HCT116 (cell line): ENCODE results near the gene SCAF8. TPM values are rescaled to one million over a fixed set of nuclear protein-coding genes. Genes with fewer than 3 reads are reported as not detected.

Source experiments
- ATAC-seq: fragments of 200-7000 bp; cut with Tn5 transposase; 2 replicates; pipeline ENCODE4 v1.9.1; 2020; ENCODE audit warnings: mild to moderate bottlenecking, moderate library complexity
- BruUV-seq: library from RNA; stranded (reverse); fragments of 400-500 nt; replicated peaks from 2 replicates; lab custom pipeline; 2021; lab: Mats Ljungman, UMichigan
- CTCF ChIA-PET: fragments of 300-600 bp; sonication (Branson Sonifier 250); formaldehyde crosslinking; loops from one replicate; lab custom pipeline; 2021; ENCODE audit warnings: antibody characterized with exemption; lab: Charles Lee
- POLR2A ChIA-PET: fragments of 300-600, 350-600 bp; sonication (Branson Sonifier 250); formaldehyde crosslinking; loops from one replicate; lab custom pipeline; 2021; ENCODE audit warnings: antibody characterized with exemption; lab: Charles Lee
- RAD21 ChIA-PET, 2 experiments: fragments of 300-600 bp; sonication (Branson Sonifier 250); formaldehyde crosslinking; loops; one replicate each; lab custom pipeline; 2023; ENCODE audit warnings: low total read pairs in 2 of 2; ENCODE audit not compliant: uncharacterized antibody in 2 of 2, unreplicated experiment in 2 of 2, low non-redundant PET in 1 of 2; lab: Charles Lee
- DNase-seq: peaks from one replicate; pipeline ENCODE4 v3.0.0-alpha.2; 2010; ENCODE audit warnings: low read depth, low spot score
- H2AFZ ChIP-seq: fragments of 200-600 bp; shearing (Covaris generic), sonication (generic); 2 replicates; pipeline ENCODE4 v1.6.1; 2017; ENCODE audit warnings: low read depth, mixed run types, mixed read lengths, antibody characterized with exemption, low read length; ENCODE audit not compliant: poor library complexity, severe bottlenecking
- H3K27ac ChIP-seq: 2 replicates; pipeline ENCODE4 v1.5.1; 2012; ENCODE audit warnings: low read depth, low read length
- H3K27me3 ChIP-seq: fragments of 200-600 bp; sonication (generic); 2 replicates; pipeline ENCODE4 v1.6.1; 2016; ENCODE audit warnings: mixed run types, low read length, mixed read lengths; ENCODE audit not compliant: insufficient read depth
- H3K36me3 ChIP-seq, 2 experiments: fragments of 200-500 bp in 1 of 2; fragments of 200-600 bp in 1 of 2; sonication (Bioruptor generic) in 1 of 2; sonication (generic) in 1 of 2; 2 replicates each; pipeline versions ENCODE4 v1.5.1 to v1.6.1; 2014 to 2016; ENCODE audit warnings: low read length in 2 of 2, inconsistent platforms in 1 of 2, mixed read lengths in 1 of 2, mixed run types in 1 of 2; ENCODE audit not compliant: insufficient read depth in 2 of 2, control insufficient read depth in 1 of 2
- H3K4me1 ChIP-seq, 2 experiments: fragments of 200-600 bp in 1 of 2; sonication (generic) in 1 of 2; 2 replicates each; pipeline versions ENCODE4 v1.5.1 to v1.6.1; 2012 to 2017; ENCODE audit warnings: low read length in 2 of 2, inconsistent platforms in 1 of 2, mild to moderate bottlenecking in 1 of 2, mixed read lengths in 1 of 2, mixed run types in 1 of 2, moderate library complexity in 1 of 2; ENCODE audit not compliant: insufficient read depth in 2 of 2, control insufficient read depth in 1 of 2
- H3K4me2 ChIP-seq: fragments of 200-600 bp; sonication (generic); 2 replicates; pipeline ENCODE4 v1.6.1; 2017; ENCODE audit warnings: mixed run types, low read length, mixed read lengths
- H3K4me3 ChIP-seq, 2 experiments: fragments of 200-600 bp in 1 of 2; sonication (generic) in 1 of 2; replicated peaks in 1 of 2; 2 replicates each; pipeline ENCODE4 v1.5.1; 2011 to 2016; ENCODE audit warnings: low read length in 2 of 2, control low read depth in 1 of 2, low read depth in 1 of 2, mild to moderate bottlenecking in 1 of 2, mixed read lengths in 1 of 2, mixed run types in 1 of 2
- H3K79me2 ChIP-seq: fragments of 200-600 bp; sonication (generic); 2 replicates; pipeline ENCODE4 v1.6.1; 2017; ENCODE audit warnings: mild to moderate bottlenecking, mixed run types, low read length, moderate library complexity, mixed read lengths; ENCODE audit not compliant: insufficient read depth
- H3K9ac ChIP-seq: fragments of 200-600 bp; sonication (generic); 2 replicates; pipeline ENCODE4 v1.6.1; 2016; ENCODE audit warnings: low read length, mixed read lengths
- H3K9me2 ChIP-seq: fragments of 200-600 bp; sonication (generic), shearing (Covaris generic); 2 replicates; pipeline ENCODE4 v1.6.1; 2017; ENCODE audit warnings: mixed run types, mild to moderate bottlenecking, moderate library complexity; ENCODE audit not compliant: insufficient read depth
- H3K9me3 ChIP-seq, 2 experiments: fragments of 200-500 bp in 1 of 2; fragments of 200-600 bp in 1 of 2; sonication (Bioruptor generic) in 1 of 2; sonication (generic) in 1 of 2; 2 replicates each; pipeline ENCODE4 v1.6.1; 2014 to 2017; ENCODE audit warnings: low read length in 2 of 2, mixed read lengths in 2 of 2, inconsistent platforms in 1 of 2, low read depth in 1 of 2, mild to moderate bottlenecking in 1 of 2, mixed run types in 1 of 2, moderate library complexity in 1 of 2; ENCODE audit not compliant: control insufficient read depth in 1 of 2, insufficient read depth in 1 of 2
- H4K20me1 ChIP-seq: fragments of 200-600 bp; sonication (generic), shearing (Covaris generic); 2 replicates; pipeline ENCODE4 v1.6.1; 2017; ENCODE audit warnings: mixed run types, mild to moderate bottlenecking, moderate library complexity; ENCODE audit not compliant: insufficient read depth
- CBX3 ChIP-seq: IDR thresholded peaks from 2 replicates; pipeline ENCODE4 v1.6.1; 2012; ENCODE audit warnings: low read depth
- CEBPB ChIP-seq: IDR thresholded peaks from 2 replicates; pipeline ENCODE4 v1.6.1; 2012; ENCODE audit warnings: low read depth
- EGR1 ChIP-seq: IDR thresholded peaks from 2 replicates; pipeline ENCODE4 v1.6.1; 2012; ENCODE audit warnings: low read depth
- EZH2 ChIP-seq: fragments of 200-600 bp; sonication (generic); IDR thresholded peaks from 2 replicates; pipeline ENCODE4 v1.6.1; 2017; ENCODE audit warnings: antibody characterized with exemption, mixed run types
- EZH2phosphoT487 ChIP-seq: fragments of 200-600 bp; IDR thresholded peaks from 2 replicates; pipeline ENCODE4 v1.6.1; 2018; ENCODE audit warnings: antibody characterized with exemption, borderline replicate concordance
- FOSL1 ChIP-seq: IDR thresholded peaks from 2 replicates; pipeline ENCODE4 v1.6.1; 2012; ENCODE audit warnings: low read depth
- POLR2A ChIP-seq: IDR thresholded peaks from 2 replicates; pipeline ENCODE4 v1.7.0; 2011; ENCODE audit warnings: borderline replicate concordance; ENCODE audit not compliant: insufficient read depth, insufficient read length; ENCODE audit errors: extremely low read depth
- RAD21 ChIP-seq: IDR thresholded peaks from 2 replicates; pipeline ENCODE4 v1.6.1; 2012; ENCODE audit warnings: low read depth, mild to moderate bottlenecking
- REST ChIP-seq: IDR thresholded peaks from 2 replicates; pipeline ENCODE4 v1.6.1; 2012; ENCODE audit warnings: low read depth
- SIN3A ChIP-seq: IDR thresholded peaks from 2 replicates; pipeline ENCODE4 v1.6.1; 2012; ENCODE audit warnings: low read depth
- SP1 ChIP-seq: IDR thresholded peaks from 2 replicates; pipeline ENCODE4 v1.6.1; 2012; ENCODE audit warnings: low read depth
- SRF ChIP-seq: IDR thresholded peaks from 2 replicates; pipeline ENCODE4 v1.6.1; 2012; ENCODE audit warnings: low read depth
- YY1 ChIP-seq: IDR thresholded peaks from 2 replicates; pipeline ENCODE4 v1.6.1; 2011; ENCODE audit warnings: low read length, low read depth, moderate library complexity, mild to moderate bottlenecking; ENCODE audit not compliant: insufficient replicate concordance; ENCODE audit errors: extremely low read depth
- ZFX ChIP-seq: fragments of 450-650 bp; IDR thresholded peaks from 2 replicates; pipeline ENCODE4 v1.6.1; 2017
- ZNF274 ChIP-seq: fragments of 200-500 bp; sonication (Bioruptor generic); IDR thresholded peaks from 2 replicates; pipeline ENCODE4 v1.6.1; 2014; ENCODE audit warnings: mild to moderate bottlenecking, low read depth, low read length, inconsistent platforms
- intact Hi-C: fragments of 100-400 bp; cut with micrococcal nuclease; formaldehyde crosslinking; loops from 2 replicates; pipeline ENCODE4 v1.10.0; 2022
- total RNA-seq: library from RNA; stranded (reverse); gene quantifications from one replicate; pipeline ENCODE4 v1.2.1, GENCODE V29; 2021; ENCODE audit not compliant: unreplicated experiment

Gene SCAF8
- total RNA-seq, 1 experiment from 2014 or later: 34.6 TPM

GRCh38 chr6:154857529-154857928 is 124.3 kb downstream of the SCAF8 start:
- H2AFZ ChIP-seq: no peak overlapping the region
- no peak overlapping the region for H3K4me3 ChIP-seq
- intact Hi-C loops: no loop called here
- POLR2A ChIA-PET: no interaction called here
- no peaks in the 10 kb centered on the region; the same call in 1 of the 2 replicates for H4K20me1 ChIP-seq
- TF ChIP-seq CEBPB (no peak), REST (no peak)
- H3K9me2 ChIP-seq: no peaks in the 10 kb centered on the region
- no peak overlapping the region for H3K4me2 ChIP-seq
- H3K79me2 ChIP-seq: peaks cover 53% of the 10 kb centered on the region
- BruUV-seq: no TSS peak
- H3K9me3 ChIP-seq: no peaks in the 10 kb centered on the region; a peak in 1 of 4 replicates
- CTCF ChIA-PET: interaction anchor here (1.2 kb wide), 1 partner anchor 11 kb away, joined by 3 read pairs; no protein-coding TSS in a partner anchor
- H3K4me1 ChIP-seq: no peaks in the 10 kb centered on the region
- ATAC-seq (no peak), DNase-seq (no peak)
- H3K9ac ChIP-seq: no peak overlapping the region
- RAD21 ChIA-PET: no interaction called here
- no peaks in the 10 kb centered on the region for H3K27me3 ChIP-seq
- no peak overlapping the region for H3K27ac ChIP-seq
- H3K36me3 ChIP-seq: no peaks in the 10 kb centered on the region

DNA sequence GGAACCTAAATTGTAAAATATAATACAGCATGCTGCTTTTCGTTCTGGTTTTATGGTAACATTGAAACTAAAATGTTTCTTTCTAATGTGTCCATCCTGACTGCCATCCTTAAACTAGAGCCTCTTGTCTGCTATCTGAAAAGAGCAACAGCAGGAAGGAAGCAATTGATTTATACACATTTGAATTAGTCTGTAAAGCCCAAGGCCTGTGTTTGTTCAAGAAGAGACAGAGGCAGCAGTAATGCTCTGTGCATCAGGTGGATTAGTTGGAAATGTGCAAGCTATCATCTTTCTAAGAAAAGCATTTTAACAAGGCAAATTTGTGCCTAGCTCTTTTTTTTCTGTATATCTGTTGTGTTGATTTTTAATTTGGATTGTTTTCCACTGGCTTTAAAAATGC is 128.6 kb downstream of the SCAF8 start:
- BruUV-seq: no TSS peak
- H3K4me2 ChIP-seq: no peak overlapping the region
- ChIA-PET RAD21 (no interaction called here), POLR2A (no interaction called here), CTCF (interaction anchor here (2.6 kb wide), 1 partner anchor 186 kb away, joined by 7 read pairs; no protein-coding TSS in a partner anchor)
- H4K20me1 ChIP-seq: no peaks in the 10 kb centered on the region
- H3K9ac ChIP-seq: no peak overlapping the region
- no peak overlapping the region for H3K27ac ChIP-seq
- peaks cover 28% of the 10 kb centered on the region for H3K79me2 ChIP-seq
- H3K9me3 ChIP-seq: no peaks in the 10 kb centered on the region
- no peak overlapping the region for H3K4me3 ChIP-seq
- ATAC-seq (no peak), DNase-seq (no peak)
- no peaks in the 10 kb centered on the region for H3K36me3 ChIP-seq
- no peaks in the 10 kb centered on the region for H3K4me1 ChIP-seq
- H2AFZ ChIP-seq: no peak overlapping the region
- H3K27me3 ChIP-seq: no peaks in the 10 kb centered on the region
- H3K9me2 ChIP-seq: no peaks in the 10 kb centered on the region
- TF ChIP-seq ZNF274: no peak
- no peak for TF ChIP-seq EZH2
- no peak for TF ChIP-seq RAD21
- no peak for TF ChIP-seq SP1
- TF ChIP-seq POLR2A: no peak
- TF ChIP-seq CBX3: no peak
- TF ChIP-seq SRF: no peak
- no peak for TF ChIP-seq EGR1
- TF ChIP-seq EZH2phosphoT487: no peak
- no peak for TF ChIP-seq FOSL1
- TF ChIP-seq SIN3A: no peak
- no peak for TF ChIP-seq ZFX
- no peak for TF ChIP-seq YY1
- intact Hi-C loops: loop anchor here (10.0 kb wide), 1 partner anchor 383 kb away; no protein-coding TSS in a partner anchor
